Karpas-422 (cell line): ENCODE measurements around the gene ALDH4A1. TPM values are rescaled to one million over a fixed set of nuclear protein-coding genes. Genes with fewer than 3 reads are reported as not detected.
"Not testable (repeated sequence)": the region's sequence is repeated elsewhere in the genome, so short reads cannot be mapped to it uniquely, and the experiment has no call there.

Experiments
- DNase-seq: peaks from one replicate; pipeline ENCODE4 v3.0.0-alpha.2; 2015
- H2AFZ ChIP-seq: fragments of 200-600 bp; sonication (generic); 2 replicates; pipeline ENCODE4 v1.6.1; 2014; ENCODE audit warnings: antibody characterized with exemption, low read length, mixed read lengths
- H3K27ac ChIP-seq: fragments of 200-600 bp; sonication (generic); 2 replicates; pipeline ENCODE4 v1.5.1; 2014; ENCODE audit warnings: mild to moderate bottlenecking, low read length, moderate library complexity
- H3K27me3 ChIP-seq: fragments of 200-600 bp; sonication (generic); 2 replicates; pipeline ENCODE4 v1.6.1; 2014; ENCODE audit warnings: low read length, mixed read lengths
- H3K36me3 ChIP-seq: fragments of 200-600 bp; sonication (generic); 2 replicates; pipeline ENCODE4 v1.6.1; 2014; ENCODE audit warnings: low read length, mixed read lengths; ENCODE audit not compliant: insufficient read depth
- H3K4me1 ChIP-seq: fragments of 200-600 bp; sonication (generic); 2 replicates; pipeline ENCODE4 v1.6.1; 2014; ENCODE audit warnings: mild to moderate bottlenecking, low read length, mixed read lengths
- H3K4me2 ChIP-seq: fragments of 200-600 bp; sonication (generic); 2 replicates; pipeline ENCODE4 v1.6.1; 2014; ENCODE audit warnings: low read length, low read depth, mild to moderate bottlenecking; ENCODE audit not compliant: poor library complexity, severe bottlenecking
- H3K4me3 ChIP-seq: fragments of 200-600 bp; sonication (generic); 2 replicates; pipeline ENCODE4 v1.5.1; 2014; ENCODE audit warnings: mild to moderate bottlenecking, antibody characterized with exemption, low read length, mixed read lengths
- H3K79me2 ChIP-seq: fragments of 200-600 bp; sonication (generic); 2 replicates; pipeline ENCODE4 v1.6.1; 2014; ENCODE audit warnings: mild to moderate bottlenecking, low read length, mixed read lengths
- H3K9ac ChIP-seq: fragments of 200-600 bp; sonication (generic); 2 replicates; pipeline ENCODE4 v1.6.0; 2014; ENCODE audit warnings: low read length
- H3K9me2 ChIP-seq: fragments of 200-600 bp; sonication (generic), shearing (Covaris generic); replicated peaks from 2 replicates; pipeline ENCODE4 v1.6.0; 2014; ENCODE audit warnings: mild to moderate bottlenecking, low read length, moderate library complexity; ENCODE audit not compliant: insufficient read depth
- H3K9me3 ChIP-seq: fragments of 300-700, 200-600 bp; sonication (generic); 2 replicates; pipeline ENCODE4 v1.6.1; 2014; ENCODE audit warnings: low read length, mixed read lengths
- H4K20me1 ChIP-seq: fragments of 200-600 bp; sonication (generic); 2 replicates; pipeline ENCODE4 v1.6.1; 2014; ENCODE audit warnings: mild to moderate bottlenecking, antibody characterized with exemption, low read length, low read depth; ENCODE audit not compliant: insufficient read depth
- total RNA-seq: library from RNA; depleted of rRNA; stranded (reverse); fragments of >200 nt; shearing (Covaris generic); gene quantifications from 2 replicates; pipeline ENCODE4 v1.2.3, GENCODE V29; 2014; ENCODE audit warnings: low replicate concordance

The ALDH4A1 gene
- total RNA-seq, 1 experiment from 2014 or later = not detected

GRCh38 chr1:18901147-18901951 lies 1.0 kb downstream of the ALDH4A1 start:
- Histone ChIP-seq H4K20me1 (no peaks in the 10 kb centered on the region), H3K9me3 (no peaks in the 10 kb centered on the region), H3K27ac (no peak overlapping the region), H3K4me1 (no peaks in the 10 kb centered on the region), H3K4me3 (no peak overlapping the region), H3K36me3 (no peaks in the 10 kb centered on the region), H3K9me2 (no peaks in the 10 kb centered on the region), H3K4me2 (no peak overlapping the region), H3K9ac (no peak overlapping the region), H3K27me3 (no peaks in the 10 kb centered on the region), H3K79me2 (no peaks in the 10 kb centered on the region), H2AFZ (no peak overlapping the region)
- DNase-seq = no peak

GRCh38 chr1:18900303-18900841 lies 2.0 kb downstream of the ALDH4A1 start:
- H3K36me3 ChIP-seq = no peaks in the 10 kb centered on the region
- no peaks in the 10 kb centered on the region for H3K4me1 ChIP-seq
- H3K27ac ChIP-seq = no peak overlapping the region
- no peak for DNase-seq
- no peaks in the 10 kb centered on the region for H3K9me2 ChIP-seq
- H2AFZ ChIP-seq = no peak overlapping the region
- H3K9me3 ChIP-seq = no peaks in the 10 kb centered on the region
- no peaks in the 10 kb centered on the region for H4K20me1 ChIP-seq
- H3K4me2 ChIP-seq = no peak overlapping the region
- H3K27me3 ChIP-seq = no peaks in the 10 kb centered on the region
- H3K9ac ChIP-seq = no peak overlapping the region
- H3K79me2 ChIP-seq = no peaks in the 10 kb centered on the region
- no peak overlapping the region for H3K4me3 ChIP-seq

- Histone ChIP-seq H3K9ac (no peak overlapping the region), H3K79me2 (no peaks in the 10 kb centered on the region), H3K4me3 (no peak overlapping the region), H3K4me2 (no peak overlapping the region), H4K20me1 (no peaks in the 10 kb centered on the region), H3K36me3 (no peaks in the 10 kb centered on the region), H3K9me2 (no peaks in the 10 kb centered on the region), H3K27ac (no peak overlapping the region), H3K9me3 (no peaks in the 10 kb centered on the region), H2AFZ (no peak overlapping the region), H3K27me3 (no peaks in the 10 kb centered on the region), H3K4me1 (no peaks in the 10 kb centered on the region)
- DNase-seq = no peak
Measured at GRCh38 chr1:18899363-18900049, 2.8 kb downstream of the ALDH4A1 start.

- no peak overlapping the region for H2AFZ ChIP-seq
- no peak for DNase-seq
- H3K9me3 ChIP-seq = no peaks in the 10 kb centered on the region
Measured at GRCh38 chr1:18898567-18898966, 3.8 kb downstream of the ALDH4A1 start.

GRCh38 chr1:18895317-18895716 lies 7.0 kb downstream of the ALDH4A1 start:
- no peak overlapping the region for H3K4me2 ChIP-seq
- no peak overlapping the region for H3K9ac ChIP-seq
- no peak overlapping the region for H2AFZ ChIP-seq
- H3K27me3 ChIP-seq = no peaks in the 10 kb centered on the region
- H3K9me2 ChIP-seq = no peaks in the 10 kb centered on the region
- H3K36me3 ChIP-seq = no peaks in the 10 kb centered on the region
- no peak overlapping the region for H3K27ac ChIP-seq
- H3K4me3 ChIP-seq = no peak overlapping the region
- H3K4me1 ChIP-seq = no peaks in the 10 kb centered on the region
- H3K9me3 ChIP-seq = no peaks in the 10 kb centered on the region
- no peak for DNase-seq
- H4K20me1 ChIP-seq = no peaks in the 10 kb centered on the region
- H3K79me2 ChIP-seq = no peaks in the 10 kb centered on the region

More at GRCh38 chr1:18898567-18898966, 3.8 kb downstream of the ALDH4A1 start:
- Histone ChIP-seq H3K27ac (no peak overlapping the region), H3K4me3 (no peak overlapping the region), H3K27me3 (no peaks in the 10 kb centered on the region), H3K9ac (no peak overlapping the region), H3K4me2 (no peak overlapping the region), H3K4me1 (no peaks in the 10 kb centered on the region), H3K79me2 (no peaks in the 10 kb centered on the region), H4K20me1 (no peaks in the 10 kb centered on the region), H3K36me3 (no peaks in the 10 kb centered on the region), H3K9me2 (no peaks in the 10 kb centered on the region)

GRCh38 chr1:18893120-18893519 lies 9.2 kb downstream of the ALDH4A1 start:
- Histone ChIP-seq H3K79me2 (no peaks in the 10 kb centered on the region), H3K4me1 (no peaks in the 10 kb centered on the region), H3K9me2 (no peaks in the 10 kb centered on the region), H3K4me3 (no peak overlapping the region), H3K9me3 (no peaks in the 10 kb centered on the region), H3K27me3 (no peaks in the 10 kb centered on the region), H3K4me2 (no peak overlapping the region), H3K27ac (no peak overlapping the region), H3K9ac (no peak overlapping the region), H3K36me3 (no peaks in the 10 kb centered on the region), H4K20me1 (no peaks in the 10 kb centered on the region), H2AFZ (no peak overlapping the region)
- DNase-seq = no peak

GRCh38 chr1:18891858-18892257 lies 10.5 kb downstream of the ALDH4A1 start:
- H3K79me2 ChIP-seq, H2AFZ ChIP-seq, H3K4me2 ChIP-seq, H3K36me3 ChIP-seq, H3K9me3 ChIP-seq, H3K27ac ChIP-seq, H3K4me3 ChIP-seq, H3K27me3 ChIP-seq, DNase-seq, H3K4me1 ChIP-seq, H3K9ac ChIP-seq, H4K20me1 ChIP-seq, H3K9me2 ChIP-seq: not testable (repeated sequence)

GRCh38 chr1:18891426-18891780 lies 11.0 kb downstream of the ALDH4A1 start:
- Histone ChIP-seq H3K9me2 (no peaks in the 10 kb centered on the region), H3K4me3 (no peak overlapping the region), H3K9ac (no peak overlapping the region), H3K9me3 (no peaks in the 10 kb centered on the region), H3K79me2 (no peaks in the 10 kb centered on the region), H3K4me2 (no peak overlapping the region), H2AFZ (no peak overlapping the region), H3K27me3 (no peaks in the 10 kb centered on the region), H3K27ac (no peak overlapping the region), H3K4me1 (no peaks in the 10 kb centered on the region), H3K36me3 (no peaks in the 10 kb centered on the region), H4K20me1 (no peaks in the 10 kb centered on the region)
- no peak for DNase-seq
